HT1080 (cell line): ENCODE measurements around the gene RHBDL2. TPM values are rescaled to one million over a fixed set of nuclear protein-coding genes. Genes with fewer than 3 reads are reported as not detected.
"Not testable (repeated sequence)": the region's sequence is repeated elsewhere in the genome, so short reads cannot be mapped to it uniquely, and the experiment has no call there.

ENCODE experiments used
- DNase-seq: peaks from one replicate; pipeline ENCODE4 v3.0.0-alpha.2; 2015; ENCODE audit warnings: low read depth
- polyA plus RNA-seq, 2 experiments: library from polyadenylated mRNA; depleted of rRNA; stranded (reverse); fragments of >200 nt; gene quantifications; 2 replicates each; pipeline ENCODE4 v1.2.3, GENCODE V29; 2015
- total RNA-seq: library from RNA; depleted of rRNA; stranded (reverse); fragments of >200 nt; shearing (Covaris generic); gene quantifications from 2 replicates; pipeline ENCODE4 v1.2.3, GENCODE V29; 2014; rRNA removed

The RHBDL2 gene
- 0.50 and 2.7 TPM in 2 replicates for total RNA-seq
- 0.93 and 1.7 TPM in 2 replicates for polyA plus RNA-seq (2015; cell fraction: cytosol; rRNA removed)
- polyA plus RNA-seq (2015; cell fraction: nucleus; rRNA removed), result 1.6 and 3.1 TPM in 2 replicates

GRCh38 chr1:38941527-38942019 is at the start of gene RHBDL2:
TSS of gene RHBDL2 (minus strand) at chr1:38941830. CDS start at chr1:38919212, 22,618 bp downstream.
- peak; percentile 70 for DNase-seq

DNA sequence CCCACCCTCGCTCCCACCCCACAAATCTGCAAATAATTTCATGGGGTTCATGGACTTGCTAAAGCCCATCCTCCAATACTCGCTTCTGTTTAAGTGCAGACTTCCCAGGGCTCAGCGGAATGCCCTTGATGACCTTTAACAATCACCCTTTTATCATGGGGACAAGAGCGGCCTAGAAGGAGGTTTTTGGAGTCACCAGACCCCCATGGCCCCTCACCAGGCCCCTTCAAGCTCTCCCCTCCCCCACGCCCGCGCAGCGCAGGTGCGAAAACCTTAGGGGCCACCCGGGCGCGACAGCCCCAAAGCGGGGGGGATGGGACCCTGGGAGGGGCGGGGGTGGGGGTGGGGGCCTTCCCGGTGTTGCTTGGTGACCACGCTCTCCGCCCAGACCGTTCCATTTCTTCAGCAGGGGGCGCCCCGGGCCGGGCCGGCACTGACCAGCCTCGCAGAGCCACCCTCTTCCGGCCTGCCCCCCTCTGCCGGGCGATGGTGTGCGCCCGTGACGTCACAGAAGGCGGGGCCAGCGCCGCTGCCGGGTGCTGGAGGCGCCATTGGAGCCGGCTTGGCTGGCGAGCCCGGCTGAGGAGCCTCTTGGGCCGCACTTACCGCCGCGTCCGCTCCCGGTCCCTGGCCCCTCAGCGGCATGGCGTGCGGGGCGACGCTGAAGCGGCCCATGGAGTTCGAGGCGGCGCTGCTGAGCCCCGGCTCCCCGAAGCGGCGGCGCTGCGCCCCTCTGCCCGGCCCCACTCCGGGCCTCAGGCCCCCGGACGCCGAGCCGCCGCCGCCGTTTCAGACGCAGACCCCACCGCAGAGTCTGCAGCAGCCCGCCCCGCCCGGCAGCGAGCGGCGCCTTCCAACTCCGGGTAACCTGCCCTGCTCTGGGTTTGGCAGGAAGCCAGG is 49.4 kb upstream of the RHBDL2 start, which contains the start of gene AKIRIN1:
Gene AKIRIN1, plus strand, starts transcription at position 539 of the 900 bp plus-strand sequence. Its CDS starts 105 bp downstream, at position 644.
- DNase-seq, result peak; percentile 95

- no peak for DNase-seq
These were observed 48.7 kb upstream of the RHBDL2 start for GRCh38 chr1:38990386-38990737.

GRCh38 chr1:38989979-38990378 is 48.3 kb upstream of the RHBDL2 start:
- no peak for DNase-seq

- DNase-seq, result not testable (repeated sequence)
These were observed 37.8 kb upstream of the RHBDL2 start for GRCh38 chr1:38979380-38979779.

DNA sequence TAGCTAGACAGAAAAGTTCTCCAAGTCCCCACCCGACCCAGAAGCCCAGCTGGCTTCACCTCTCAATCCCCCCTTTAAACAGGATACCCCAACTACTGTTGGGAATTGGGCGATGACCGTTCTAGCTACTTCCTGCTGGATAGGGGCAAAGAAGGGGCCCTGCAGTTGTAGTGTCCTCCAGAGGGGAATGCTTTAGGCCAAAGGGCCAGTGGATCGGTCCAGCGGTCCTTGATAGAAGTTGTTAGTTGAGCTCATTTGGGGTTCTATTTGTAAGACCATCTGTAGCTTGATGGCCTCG is 36.6 kb upstream of the RHBDL2 start:
- not testable (repeated sequence) for DNase-seq

- DNase-seq, result not testable (repeated sequence)
These were observed 36.0 kb upstream of the RHBDL2 start for GRCh38 chr1:38977399-38978244.

GRCh38 chr1:38973659-38974437 is 32.2 kb upstream of the RHBDL2 start:
- DNase-seq, result no peak

DNA sequence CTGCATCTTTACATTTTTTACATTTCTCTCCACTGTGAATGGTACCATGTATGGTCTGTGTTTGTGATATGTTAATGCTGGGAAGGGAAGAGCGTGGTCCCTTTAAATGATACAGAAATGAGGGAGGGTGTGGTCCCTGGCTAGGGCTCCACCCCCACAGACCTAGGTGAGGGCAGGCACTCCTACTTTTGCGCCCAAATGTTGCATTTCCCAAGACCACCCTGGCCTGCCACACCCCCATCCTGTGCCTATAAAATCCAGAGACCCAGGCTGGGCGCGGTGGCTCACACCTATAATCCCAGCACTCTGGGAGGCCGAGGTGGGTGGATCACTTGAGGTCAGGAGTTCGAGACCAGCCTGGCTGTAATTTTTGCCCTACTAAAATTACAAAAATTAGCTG is 31.5 kb upstream of the RHBDL2 start:
- DNase-seq, result not testable (repeated sequence)

- DNase-seq, result no peak
These were observed 22.5 kb upstream of the RHBDL2 start for GRCh38 chr1:38964140-38964548.

- peak; percentile 61 for DNase-seq
These were observed 20.9 kb upstream of the RHBDL2 start for GRCh38 chr1:38962560-38962959.

GRCh38 chr1:38962113-38962512 is 20.5 kb upstream of the RHBDL2 start:
- DNase-seq, result peak; percentile 84

DNA sequence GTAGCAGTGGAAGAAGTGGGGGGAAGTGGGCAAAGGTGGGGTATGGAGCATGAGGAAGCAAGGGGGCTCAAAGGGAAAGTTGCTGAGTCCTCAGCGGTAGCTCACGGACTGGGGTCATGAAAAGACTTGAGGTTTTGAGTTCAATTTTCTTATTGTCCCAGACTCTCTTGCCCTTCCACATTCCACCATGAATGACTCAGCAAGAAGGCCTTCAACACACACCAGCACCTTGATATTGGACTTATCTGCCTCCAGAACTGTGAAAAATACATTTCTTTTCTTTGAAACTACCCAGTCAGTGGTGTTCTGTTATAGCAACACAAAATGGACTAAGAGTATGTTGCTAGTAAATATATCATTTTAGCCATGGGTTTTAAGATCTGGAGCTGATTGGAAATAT is 17.3 kb upstream of the RHBDL2 start:
- DNase-seq, result peak; percentile 80

DNA sequence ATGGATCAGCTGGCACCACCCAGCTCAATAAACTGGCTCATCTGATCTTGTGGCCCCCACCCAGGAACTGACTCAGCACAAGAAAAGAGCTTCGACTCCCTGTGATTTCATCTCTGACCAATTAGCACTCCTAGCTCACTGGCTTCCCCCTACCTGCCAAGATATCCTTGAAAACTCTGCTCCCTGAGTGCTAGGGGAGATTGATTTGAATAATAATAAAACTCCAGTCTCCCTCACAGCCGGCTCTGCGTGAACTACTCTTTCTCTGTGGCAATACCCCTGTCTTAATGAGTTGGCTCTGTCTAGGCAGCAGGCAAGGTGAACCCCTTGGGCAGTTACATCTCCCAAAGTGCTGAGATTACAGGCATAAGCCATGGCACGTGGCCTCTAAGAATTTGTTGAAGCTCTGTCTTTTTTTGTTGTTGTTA is 11.8 kb upstream of the RHBDL2 start:
- DNase-seq, result peak; percentile 35

- no peak for DNase-seq
These were observed 8.9 kb upstream of the RHBDL2 start for GRCh38 chr1:38950553-38950952.

DNA sequence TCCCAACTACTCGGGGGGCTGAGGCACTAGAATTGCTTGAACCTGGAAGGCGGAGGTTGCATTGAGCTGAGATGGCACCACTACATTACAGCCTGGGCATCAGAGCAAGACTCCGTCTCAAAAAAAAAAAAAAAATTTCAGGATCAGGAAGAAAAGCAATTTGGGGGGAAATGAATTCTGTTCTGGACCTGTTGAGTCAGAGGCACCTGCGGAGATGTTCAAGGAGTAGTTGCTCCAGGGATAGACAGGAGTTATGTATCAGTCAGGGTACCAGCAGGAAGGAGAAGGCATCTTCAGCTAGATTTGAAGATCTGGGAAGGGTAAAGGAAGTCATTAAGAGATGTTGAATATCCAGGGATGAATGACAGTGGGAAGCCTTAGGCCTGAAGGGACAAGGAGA is 2.9 kb upstream of the RHBDL2 start:
- DNase-seq, result no peak

DNA sequence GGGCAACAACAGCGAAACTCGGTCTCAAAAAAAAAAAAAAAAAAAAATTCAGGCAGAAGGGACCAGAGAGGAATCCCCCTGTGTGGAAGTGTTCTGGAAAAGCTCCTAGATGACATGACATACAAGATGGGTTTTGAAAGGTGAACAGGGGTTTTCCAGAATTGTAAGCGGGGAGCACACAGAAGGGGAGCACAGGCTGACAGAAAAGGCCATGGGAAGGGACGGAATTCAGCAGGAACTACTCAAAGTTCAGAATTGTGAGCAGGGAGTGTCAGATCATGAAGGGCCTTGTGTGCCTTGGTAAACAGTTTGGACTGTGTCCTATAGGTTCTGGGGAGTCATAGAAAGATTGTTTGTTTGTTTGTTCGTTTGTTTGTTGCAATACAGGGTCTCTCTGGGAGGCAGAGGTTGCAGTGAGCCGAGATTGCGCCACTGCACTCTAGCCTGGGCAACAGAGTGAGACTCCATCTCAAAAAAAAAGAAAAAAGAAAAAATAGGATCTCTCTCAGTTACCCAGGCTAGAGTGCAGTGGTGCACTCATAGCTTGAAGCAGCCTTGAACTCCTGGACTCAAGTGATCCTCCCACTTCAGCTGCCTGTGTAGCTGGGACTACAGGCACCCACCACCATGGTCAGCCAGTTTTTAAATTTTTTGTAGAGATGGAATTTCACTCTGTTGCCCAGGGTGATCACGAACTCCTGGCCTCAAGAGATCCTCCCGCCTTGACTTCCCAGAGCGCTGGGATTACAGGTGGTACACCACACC is 1.2 kb upstream of the RHBDL2 start:
- no peak for DNase-seq

DNA sequence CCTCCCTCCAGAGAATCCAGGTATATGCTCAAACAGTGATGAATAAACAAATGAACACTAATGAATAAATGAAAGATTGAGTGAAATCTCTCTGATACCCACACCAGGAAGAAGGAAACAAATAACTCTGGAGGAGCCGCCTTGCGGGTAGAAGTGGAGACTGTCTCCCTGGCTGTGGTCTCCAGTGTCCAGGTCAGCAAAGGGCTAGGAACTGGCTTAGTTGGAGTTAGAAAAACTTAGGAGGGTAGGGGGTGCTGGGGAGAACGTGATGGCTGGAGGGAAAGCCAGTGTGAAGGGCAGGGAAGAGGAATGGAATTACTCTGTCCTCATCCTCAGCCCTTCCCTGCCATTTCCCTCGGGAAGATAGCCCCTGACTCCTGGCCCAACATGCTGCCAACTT is 537 bp downstream of the RHBDL2 start:
- DNase-seq, result no peak

GRCh38 chr1:38940339-38941047 is 1.1 kb downstream of the RHBDL2 start:
- DNase-seq, result no peak
